ENCODE results near the gene IGSF9.

Gene IGSF9

GRCh38 chr1:159892944-159893343 is 52.5 kb downstream of the IGSF9 start:
- H3K36me3 Mint-ChIP-seq, result no peaks in the 10 kb centered on the region
- H3K4me1 Mint-ChIP-seq, result peaks cover 5% of the 10 kb centered on the region

DNA sequence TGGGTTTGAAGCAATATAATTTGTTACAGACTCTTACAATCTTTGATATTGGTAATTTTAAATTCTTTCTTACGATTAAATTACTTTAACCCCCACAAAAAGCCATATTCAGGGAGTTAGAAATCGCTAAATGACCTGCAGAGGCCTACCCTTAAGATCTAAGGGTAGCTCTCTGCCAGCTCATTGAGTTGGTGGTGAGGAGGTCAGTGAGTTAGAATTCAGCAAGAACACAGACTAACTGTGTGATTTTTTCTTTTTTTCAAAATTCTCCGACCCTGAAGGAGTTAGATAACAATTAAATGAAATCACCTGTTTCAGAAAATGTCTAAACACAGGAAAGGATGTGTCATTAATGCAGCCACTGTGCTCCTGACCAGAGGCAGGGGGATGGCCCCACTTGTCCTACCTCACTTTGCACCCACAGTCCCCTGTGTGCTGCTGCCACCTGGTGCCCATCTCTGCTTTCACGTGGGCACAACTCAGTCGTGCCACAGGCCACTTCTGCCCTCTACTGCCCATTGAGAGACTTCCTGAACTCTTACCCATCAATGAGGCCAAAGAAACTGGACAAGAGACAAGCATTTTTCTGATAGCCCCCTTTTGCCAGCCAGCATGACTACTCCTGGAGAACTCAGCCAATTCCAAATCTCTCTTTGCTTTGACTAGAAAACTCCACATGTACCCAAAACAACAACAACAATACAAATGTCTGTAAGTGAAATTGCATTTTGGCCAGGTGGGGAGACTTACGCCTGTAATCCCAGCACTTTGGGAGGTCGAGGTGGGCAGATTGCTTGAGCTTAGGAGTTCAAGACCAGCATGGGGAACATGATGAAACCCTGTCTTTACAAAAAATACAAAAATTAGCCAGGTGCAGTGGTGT is 53.9 kb downstream of the IGSF9 start:
- Mint-ChIP-seq H3K4me3 (no peak overlapping the region), H3K4me1 (peaks cover 5% of the 10 kb centered on the region), H3K27me3 (no peaks in the 10 kb centered on the region), H3K27ac (no peak overlapping the region), H3K36me3 (no peaks in the 10 kb centered on the region), H3K9me3 (no peaks in the 10 kb centered on the region)

More at GRCh38 chr1:159892944-159893343, 52.5 kb downstream of the IGSF9 start:
- Mint-ChIP-seq H3K4me3 (no peak overlapping the region), H3K9me3 (no peaks in the 10 kb centered on the region), H3K27ac (no peak overlapping the region), H3K27me3 (no peaks in the 10 kb centered on the region)

DNA sequence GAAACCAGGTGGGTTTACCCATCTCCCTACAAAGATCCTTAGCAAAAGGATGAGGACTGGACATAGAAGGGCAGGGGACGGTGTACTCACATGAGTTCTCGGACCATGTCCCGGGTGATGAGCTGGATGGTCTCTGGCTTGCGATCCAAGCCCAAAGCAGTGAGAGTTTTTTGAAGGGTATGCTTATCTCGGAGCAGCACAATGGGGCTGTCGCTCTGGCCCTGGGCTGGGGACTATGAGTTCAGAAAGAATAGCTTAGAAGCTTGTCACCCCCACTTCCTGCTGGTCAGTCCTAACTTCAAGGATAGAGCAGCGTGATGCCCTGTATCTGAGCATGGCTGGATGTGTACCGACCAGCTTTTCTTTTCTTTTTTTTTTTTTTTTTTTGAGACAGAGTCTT is 55.0 kb downstream of the IGSF9 start:
- Mint-ChIP-seq H3K27me3 (no peaks in the 10 kb centered on the region), H3K4me3 (no peak overlapping the region)

GRCh38 chr1:159889821-159890252 is 55.6 kb downstream of the IGSF9 start:
- Mint-ChIP-seq H3K27me3 (no peaks in the 10 kb centered on the region), H3K9me3 (no peaks in the 10 kb centered on the region), H3K27ac (peak overlapping the region; percentile 0), H3K4me3 (no peak overlapping the region), H3K36me3 (no peaks in the 10 kb centered on the region), H3K4me1 (peaks cover 5% of the 10 kb centered on the region)

More for the DNA sequence above, 55.0 kb downstream of the IGSF9 start:
- H3K27ac Mint-ChIP-seq, result peak overlapping the region; percentile 0
- no peaks in the 10 kb centered on the region for H3K36me3 Mint-ChIP-seq
- H3K4me1 Mint-ChIP-seq, result peaks cover 5% of the 10 kb centered on the region
- no peaks in the 10 kb centered on the region for H3K9me3 Mint-ChIP-seq

DNA sequence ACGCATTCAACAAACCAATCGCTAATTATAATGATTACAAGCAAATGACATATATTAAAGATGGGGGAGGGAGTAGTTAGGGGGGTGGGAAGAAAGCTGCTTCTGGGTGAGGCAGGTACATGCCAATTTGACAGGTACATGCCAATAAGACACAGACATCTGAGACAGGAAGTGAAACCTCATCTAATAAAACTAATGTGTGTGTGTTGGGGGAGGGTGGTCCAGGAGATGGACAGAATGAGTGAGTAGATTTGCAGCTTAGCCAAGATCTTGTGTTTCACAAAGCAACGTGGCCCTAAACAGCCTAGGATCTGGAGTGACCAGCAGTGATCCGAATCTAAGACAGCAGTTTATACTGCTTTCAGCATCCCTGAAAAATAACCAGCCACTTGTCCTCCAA is 56.2 kb downstream of the IGSF9 start:
- Mint-ChIP-seq H3K27ac (no peak overlapping the region), H3K36me3 (no peaks in the 10 kb centered on the region), H3K4me1 (peaks cover 5% of the 10 kb centered on the region), H3K9me3 (no peaks in the 10 kb centered on the region), H3K27me3 (no peaks in the 10 kb centered on the region), H3K4me3 (no peak overlapping the region)

DNA sequence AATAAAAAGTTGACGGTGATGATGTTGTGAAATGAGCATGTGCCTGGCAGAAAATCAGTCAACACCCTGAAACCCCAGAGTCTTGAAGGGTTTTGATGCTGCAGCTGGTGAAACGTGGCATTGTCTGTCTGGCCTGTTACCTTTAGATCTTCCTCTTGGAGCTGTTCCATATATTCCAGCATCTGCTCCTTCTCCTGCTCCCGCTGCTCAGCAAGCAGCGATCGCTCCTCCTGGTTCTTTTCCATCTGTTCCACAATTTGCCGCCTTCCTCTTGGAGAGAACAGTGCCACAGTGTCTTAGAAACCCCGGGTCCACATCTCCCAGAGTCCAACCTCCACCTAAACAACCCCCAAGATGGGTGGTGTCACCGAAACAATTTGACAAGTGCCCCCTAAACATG is 61.1 kb downstream of the IGSF9 start:
- Mint-ChIP-seq H3K9me3 (no peaks in the 10 kb centered on the region), H3K36me3 (no peaks in the 10 kb centered on the region), H3K27me3 (no peaks in the 10 kb centered on the region), H3K4me3 (no peak overlapping the region), H3K27ac (no peak overlapping the region), H3K4me1 (no peaks in the 10 kb centered on the region)

DNA sequence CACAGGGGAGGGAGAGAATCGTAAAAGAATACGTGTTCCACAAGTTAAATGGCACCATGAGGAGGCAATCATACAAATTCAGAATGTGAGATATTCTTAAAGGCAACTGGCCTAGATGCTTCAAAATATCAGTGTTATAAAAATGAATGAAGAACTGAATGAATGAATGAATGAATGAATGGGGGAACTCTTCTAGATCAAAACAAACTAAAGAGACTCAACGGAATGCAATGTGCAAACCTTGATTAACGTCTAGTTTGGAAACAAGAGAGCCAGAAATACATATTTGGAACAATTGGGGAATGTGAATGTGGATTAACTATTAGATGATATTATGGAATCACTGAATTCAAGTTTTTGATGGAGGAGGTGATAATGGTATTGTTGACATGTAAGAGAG is 62.3 kb downstream of the IGSF9 start:
- Mint-ChIP-seq H3K4me1 (no peaks in the 10 kb centered on the region), H3K4me3 (no peak overlapping the region)

DNA sequence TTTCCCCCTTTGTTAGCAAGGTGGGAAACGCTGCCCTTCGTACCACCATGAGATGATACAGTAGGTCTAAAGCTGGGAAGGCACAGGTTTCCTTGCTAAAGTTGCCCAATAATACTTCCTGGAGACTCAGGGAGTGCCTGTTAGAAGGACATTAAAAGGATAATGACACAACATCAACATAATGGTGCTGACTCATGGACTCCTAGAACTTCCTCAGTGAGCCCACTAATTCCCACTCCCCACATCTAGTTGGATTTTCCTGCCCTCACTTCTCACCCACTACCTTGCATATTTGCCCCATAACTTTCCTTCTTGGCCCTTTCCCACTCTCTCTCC is 62.9 kb downstream of the IGSF9 start:
- H3K9me3 Mint-ChIP-seq, result no peaks in the 10 kb centered on the region
- H3K27me3 Mint-ChIP-seq, result no peaks in the 10 kb centered on the region
- no peaks in the 10 kb centered on the region for H3K4me1 Mint-ChIP-seq
- no peak overlapping the region for H3K27ac Mint-ChIP-seq
- peaks cover 4% of the 10 kb centered on the region for H3K36me3 Mint-ChIP-seq
- H3K4me3 Mint-ChIP-seq, result no peak overlapping the region

More for the DNA sequence above, 62.3 kb downstream of the IGSF9 start:
- peaks cover 4% of the 10 kb centered on the region for H3K36me3 Mint-ChIP-seq
- H3K9me3 Mint-ChIP-seq, result no peaks in the 10 kb centered on the region
- no peaks in the 10 kb centered on the region for H3K27me3 Mint-ChIP-seq
- no peak overlapping the region for H3K27ac Mint-ChIP-seq

DNA sequence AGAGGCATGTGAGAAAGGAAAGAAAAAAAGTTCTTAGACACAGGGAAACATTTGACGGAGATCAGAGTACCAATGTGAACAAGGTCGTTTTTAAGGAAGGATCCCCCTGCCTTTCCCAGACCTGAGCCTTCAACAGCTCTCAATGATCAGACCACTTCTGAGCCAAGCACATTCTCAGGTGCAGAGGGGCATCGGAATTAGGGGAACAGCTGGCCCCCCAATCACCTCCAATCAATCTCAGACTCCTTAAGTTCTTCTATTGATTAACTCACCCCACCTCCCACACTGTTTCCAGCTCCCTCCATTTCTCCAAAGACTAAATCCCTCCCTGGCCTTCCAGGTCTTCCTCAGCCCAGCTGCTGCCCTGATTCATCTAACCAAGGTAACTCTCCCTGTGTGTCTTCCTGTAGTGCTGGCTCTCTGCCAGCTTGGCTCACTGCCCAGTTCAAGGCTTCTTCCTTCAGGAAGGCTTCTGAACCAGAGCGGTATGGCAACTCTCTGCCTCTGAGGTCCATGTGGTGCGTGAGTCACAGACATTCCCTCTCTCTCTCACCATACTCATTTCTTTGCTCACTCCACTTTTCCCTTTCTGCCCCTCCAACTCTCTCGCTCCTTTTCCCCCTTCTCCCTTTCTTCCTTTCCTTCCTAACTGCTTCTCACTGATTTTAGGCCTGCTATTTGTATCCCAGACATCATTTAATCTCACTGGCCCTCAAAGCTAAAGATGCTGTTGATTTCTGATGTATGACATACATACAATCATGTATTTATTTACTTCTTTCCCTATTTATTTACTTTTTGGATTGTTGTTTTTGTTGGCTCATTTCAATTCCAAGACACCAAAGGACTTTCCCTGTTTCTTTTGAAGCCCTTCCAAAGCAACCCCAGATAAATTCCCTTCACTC is 63.5 kb downstream of the IGSF9 start:
- H3K27ac Mint-ChIP-seq, result no peak overlapping the region
- no peaks in the 10 kb centered on the region for H3K9me3 Mint-ChIP-seq
- H3K36me3 Mint-ChIP-seq, result peaks cover 4% of the 10 kb centered on the region
- H3K4me1 Mint-ChIP-seq, result no peaks in the 10 kb centered on the region
- no peak overlapping the region for H3K4me3 Mint-ChIP-seq
- no peaks in the 10 kb centered on the region for H3K27me3 Mint-ChIP-seq

GRCh38 chr1:159880430-159880829 is 65.0 kb downstream of the IGSF9 start:
- peaks cover 4% of the 10 kb centered on the region for H3K36me3 Mint-ChIP-seq
- no peak overlapping the region for H3K4me3 Mint-ChIP-seq
- no peaks in the 10 kb centered on the region for H3K27me3 Mint-ChIP-seq
- no peaks in the 10 kb centered on the region for H3K9me3 Mint-ChIP-seq
- no peaks in the 10 kb centered on the region for H3K4me1 Mint-ChIP-seq
- H3K27ac Mint-ChIP-seq, result no peak overlapping the region

GRCh38 chr1:159879977-159880376 is 65.4 kb downstream of the IGSF9 start:
- H3K4me3 Mint-ChIP-seq, result no peak overlapping the region
- H3K4me1 Mint-ChIP-seq, result no peaks in the 10 kb centered on the region
- no peaks in the 10 kb centered on the region for H3K9me3 Mint-ChIP-seq
- no peak overlapping the region for H3K27ac Mint-ChIP-seq
- peaks cover 4% of the 10 kb centered on the region for H3K36me3 Mint-ChIP-seq
- no peaks in the 10 kb centered on the region for H3K27me3 Mint-ChIP-seq

DNA sequence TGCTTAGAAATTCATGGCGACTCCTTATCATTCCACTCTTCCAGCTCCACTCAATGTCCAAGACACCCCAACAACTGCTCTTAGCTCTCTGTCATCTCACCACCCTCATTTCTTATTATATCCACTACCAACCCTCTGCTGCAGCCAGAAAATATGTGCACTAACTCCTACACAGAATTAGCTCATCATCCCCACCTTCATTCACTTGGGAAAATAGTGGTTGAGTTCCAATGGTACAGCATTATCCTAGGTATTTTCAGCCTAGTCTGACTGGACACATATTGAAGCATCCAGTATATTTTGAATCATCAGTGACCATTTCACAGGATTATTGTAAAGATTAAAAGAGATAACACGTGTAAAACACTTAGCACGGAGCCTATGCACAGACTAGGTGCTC is 66.3 kb downstream of the IGSF9 start:
- no peak overlapping the region for H3K4me3 Mint-ChIP-seq
- H3K36me3 Mint-ChIP-seq, result peaks cover 4% of the 10 kb centered on the region
- H3K4me1 Mint-ChIP-seq, result no peaks in the 10 kb centered on the region
- H3K9me3 Mint-ChIP-seq, result no peaks in the 10 kb centered on the region
- H3K27me3 Mint-ChIP-seq, result no peaks in the 10 kb centered on the region
- H3K27ac Mint-ChIP-seq, result no peak overlapping the region

- H3K9me3 Mint-ChIP-seq, result no peaks in the 10 kb centered on the region
- H3K27me3 Mint-ChIP-seq, result peaks cover 2% of the 10 kb centered on the region
- H3K36me3 Mint-ChIP-seq, result peaks cover 4% of the 10 kb centered on the region
- H3K27ac Mint-ChIP-seq, result no peak overlapping the region
- no peak overlapping the region for H3K4me3 Mint-ChIP-seq
- no peaks in the 10 kb centered on the region for H3K4me1 Mint-ChIP-seq
Observed at GRCh38 chr1:159877695-159878444, 67.5 kb downstream of the IGSF9 start.
